Colonic mucosa (tissue), 4 donors: ENCODE data around the gene NPTXR. TPM values are rescaled to one million over a fixed set of nuclear protein-coding genes. Genes with fewer than 3 reads are reported as not detected.

ENCODE experiments used
- DNase-seq: peaks from one replicate; pipeline ENCODE4 v3.0.0-alpha.2; 2020
- H3K27ac ChIP-seq: fragments of 200-600 bp; one replicate; pipeline ENCODE4 v1.8.0; 2021
- H3K27me3 ChIP-seq: fragments of 200-600 bp; one replicate; pipeline ENCODE4 v1.8.0; 2021
- H3K36me3 ChIP-seq: fragments of 200-600 bp; one replicate; pipeline ENCODE4 v1.8.0; 2021
- H3K4me1 ChIP-seq: fragments of 200-600 bp; one replicate; pipeline ENCODE4 v1.8.0; 2021; ENCODE audit warnings: mild to moderate bottlenecking
- H3K4me3 ChIP-seq: fragments of 200-600 bp; one replicate; pipeline ENCODE4 v1.8.0; 2021
- H3K9ac ChIP-seq, 2 donors: one replicate each; pipeline ENCODE4 v1.7.0; 2013; ENCODE audit warnings: control low read depth in 2 of 2, low read depth in 2 of 2, low read length in 2 of 2
- H3K9me3 ChIP-seq: fragments of 200-600 bp; one replicate; pipeline ENCODE4 v1.8.0; 2021
- CTCF ChIP-seq: fragments of 200-600 bp; IDR thresholded peaks from one replicate; pipeline ENCODE4 v1.8.0; 2022; ENCODE audit warnings: antibody characterized with exemption, mild to moderate bottlenecking
- intact Hi-C: fragments of 100-400 bp; cut with DNase I; formaldehyde crosslinking; loops from one replicate; pipeline ENCODE4 v1.14.1; 2022
- total RNA-seq, 2 donors: library from RNA; stranded (reverse); fragmentation: NEBNext Ultra II Directional in 1 of 2; extraction: Animal tissue kit (Norgen Biotek cat#: 25700) in 1 of 2; gene quantifications; one replicate each; pipeline ENCODE4 v1.2.1, GENCODE V29; 2021
- donor health status: healthy.
- donor health status: DM: no; HTN: no; CAD: no.
- donor health status: DM: no; HTN: no; CAD: no.

The NPTXR gene
- total RNA-seq, 2 donors from 2014 or later = 0.82 to 2.0 TPM

- H3K9ac ChIP-seq = no peak overlapping the region
- H3K4me1 ChIP-seq = no peaks in the 10 kb centered on the region
- H3K9me3 ChIP-seq = no peaks in the 10 kb centered on the region
- DNase-seq = no peak
- no peaks in the 10 kb centered on the region for H3K36me3 ChIP-seq
- intact Hi-C loops = no loop called here
- no peak overlapping the region for H3K27ac ChIP-seq
- H3K27me3 ChIP-seq = no peaks in the 10 kb centered on the region
- TF ChIP-seq CTCF = no peak
- H3K4me3 ChIP-seq = no peak overlapping the region
Observed at GRCh38 chr22:38835888-38836301, 7.9 kb downstream of the NPTXR start.

DNA sequence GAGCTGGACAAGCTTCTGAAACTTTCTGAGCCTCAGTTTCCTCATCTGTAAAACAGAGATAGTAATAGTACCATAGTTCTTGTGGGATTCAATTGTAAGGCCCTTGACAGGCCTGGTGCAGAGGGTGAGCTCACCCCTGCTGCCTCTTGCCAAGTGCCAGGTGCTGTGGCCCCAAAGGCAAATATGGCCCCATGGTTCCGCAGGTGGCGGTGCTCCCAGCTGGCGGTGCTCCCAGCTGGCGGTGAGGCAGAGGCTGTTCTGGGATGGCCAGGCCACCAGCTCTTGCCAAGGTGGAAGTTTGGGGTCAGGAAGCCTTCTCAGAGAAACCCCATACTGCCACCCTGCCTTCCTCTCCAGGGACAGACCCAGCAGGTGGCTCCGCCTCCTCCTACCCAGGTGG lies 8.8 kb downstream of the NPTXR start:
- Histone ChIP-seq H3K4me1 (no peaks in the 10 kb centered on the region), H3K27ac (no peak overlapping the region), H3K4me3 (no peak overlapping the region), H3K27me3 (no peaks in the 10 kb centered on the region), H3K36me3 (no peaks in the 10 kb centered on the region), H3K9ac (no peak overlapping the region), H3K9me3 (no peaks in the 10 kb centered on the region)
- intact Hi-C loops = no loop called here
- TF ChIP-seq CTCF = no peak
- DNase-seq = no peak

DNA sequence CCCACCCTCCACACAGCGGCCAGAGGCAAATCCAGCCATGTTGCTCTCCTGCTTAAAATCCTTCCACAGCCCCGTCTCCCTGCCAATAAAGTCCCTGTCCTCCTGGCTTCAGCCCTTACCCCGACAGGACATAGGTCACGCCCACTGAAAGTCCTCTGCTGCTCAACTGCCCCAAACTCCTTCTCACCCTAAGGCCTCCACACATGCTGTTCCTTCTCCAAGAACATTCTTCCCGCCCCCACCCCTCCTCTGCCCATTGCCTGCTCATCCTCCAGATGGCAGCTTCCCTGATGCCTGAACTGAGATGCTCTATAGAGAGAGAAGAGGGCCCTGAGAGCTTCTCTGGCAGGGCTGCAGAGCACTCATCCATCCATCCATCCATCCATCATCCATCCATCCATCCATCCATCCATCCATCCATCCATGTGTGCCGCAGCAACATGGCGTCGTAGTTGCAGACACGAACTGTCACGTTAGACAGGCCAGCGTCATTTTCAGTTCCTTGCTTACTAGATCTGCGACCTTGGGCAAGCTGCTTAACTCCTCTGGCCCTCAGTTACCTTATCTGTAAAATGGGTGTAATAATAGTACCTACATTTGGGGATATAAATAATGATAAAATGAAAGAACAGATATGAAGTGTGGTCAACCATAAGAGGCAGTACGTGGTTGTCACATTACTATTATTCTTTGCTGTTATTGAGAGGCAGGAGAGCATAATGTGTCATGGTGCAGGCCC lies 9.4 kb downstream of the NPTXR start:
- intact Hi-C loops = no loop called here
- no peak for TF ChIP-seq CTCF
- Histone ChIP-seq H3K4me1 (no peaks in the 10 kb centered on the region), H3K9me3 (no peaks in the 10 kb centered on the region), H3K27ac (no peak overlapping the region), H3K27me3 (no peaks in the 10 kb centered on the region), H3K9ac (no peak overlapping the region), H3K36me3 (no peaks in the 10 kb centered on the region), H3K4me3 (no peak overlapping the region)
- no peak for DNase-seq

- no peaks in the 10 kb centered on the region for H3K4me1 ChIP-seq
Observed at GRCh38 chr22:38833061-38833460, 10.8 kb downstream of the NPTXR start.

More at GRCh38 chr22:38833061-38833460, 10.8 kb downstream of the NPTXR start:
- no peak for TF ChIP-seq CTCF
- DNase-seq = no peak
- no peak overlapping the region for H3K27ac ChIP-seq
- no peaks in the 10 kb centered on the region for H3K9me3 ChIP-seq
- H3K4me3 ChIP-seq = no peak overlapping the region
- H3K36me3 ChIP-seq = no peaks in the 10 kb centered on the region
- no peaks in the 10 kb centered on the region for H3K27me3 ChIP-seq
- intact Hi-C loops = no loop called here
- no peak overlapping the region for H3K9ac ChIP-seq
